Mucosa of rectum (tissue), 2 donors: ENCODE data around the gene OR4Q2.
"Not testable (repeated sequence)": the region's sequence is repeated elsewhere in the genome, so short reads cannot be mapped to it uniquely, and the experiment has no call there.

Source experiments
- H3K27ac ChIP-seq, 2 donors: one replicate each; pipeline ENCODE4 v1.7.0; 2013; ENCODE audit warnings: inconsistent platforms in 2 of 2, low read depth in 2 of 2, low read length in 2 of 2
- H3K27me3 ChIP-seq, 2 donors: one replicate each; pipeline ENCODE4 v1.7.0; 2013; ENCODE audit warnings: low read length in 2 of 2; ENCODE audit not compliant: control insufficient read depth in 2 of 2, insufficient read depth in 2 of 2
- H3K36me3 ChIP-seq, 2 donors: one replicate each; pipeline ENCODE4 v1.7.0; 2013; ENCODE audit warnings: low read length in 2 of 2; ENCODE audit not compliant: control insufficient read depth in 2 of 2, insufficient read depth in 2 of 2
- H3K4me1 ChIP-seq, 2 donors: one replicate each; pipeline ENCODE4 v1.7.0; 2013; ENCODE audit warnings: low read length in 2 of 2, mild to moderate bottlenecking in 1 of 2; ENCODE audit not compliant: control insufficient read depth in 2 of 2, insufficient read depth in 2 of 2
- H3K4me3 ChIP-seq, 2 donors: one replicate each; pipeline ENCODE4 v1.7.0; 2013; ENCODE audit warnings: low read length in 2 of 2
- H3K9ac ChIP-seq, 2 donors: one replicate each; pipeline ENCODE4 v1.7.0; 2013; ENCODE audit warnings: low read length in 2 of 2, low read depth in 1 of 2, mild to moderate bottlenecking in 1 of 2
- H3K9me3 ChIP-seq, 2 donors: one replicate each; pipeline ENCODE4 v1.7.0; 2013; ENCODE audit warnings: low read length in 2 of 2; ENCODE audit not compliant: control insufficient read depth in 2 of 2
- donor health status: healthy.
- donor health status: Normal muscosa, but diverticular disease.

The OR4Q2 gene

GRCh38 chr14:20001863-20002262 lies at the start of gene OR4Q2:
OR4Q2 (plus strand) TSS chr14:20002163.
- H3K4me1 ChIP-seq, result no peaks in the 10 kb centered on the region

GRCh38 chr14:19969735-19970134 lies 32.2 kb upstream of the OR4Q2 start:
- H3K36me3 ChIP-seq, H3K9ac ChIP-seq, H3K27ac ChIP-seq, H3K4me3 ChIP-seq, H3K9me3 ChIP-seq, H3K27me3 ChIP-seq, H3K4me1 ChIP-seq: not testable (repeated sequence)

More at GRCh38 chr14:20001863-20002262, at the start of gene OR4Q2:
- no peak within 1 kb of the TSS for H3K27ac ChIP-seq
- H3K9ac ChIP-seq, result no peak within 1 kb of the TSS
- no peak within 1 kb of the TSS for H3K4me3 ChIP-seq
- no peaks in the 10 kb centered on the region for H3K36me3 ChIP-seq
- no peaks in the 10 kb centered on the region for H3K27me3 ChIP-seq
- peaks cover 0 to 2% of the 10 kb centered on the region in 2 donors for H3K9me3 ChIP-seq

GRCh38 chr14:19974844-19975243 lies 27.1 kb upstream of the OR4Q2 start:
- Histone ChIP-seq H3K36me3 (no peaks in the 10 kb centered on the region), H3K9ac (no peak overlapping the region), H3K9me3 (no peaks in the 10 kb centered on the region), H3K27me3 (no peaks in the 10 kb centered on the region), H3K27ac (no peak overlapping the region), H3K4me1 (no peaks in the 10 kb centered on the region), H3K4me3 (no peak overlapping the region)

- Histone ChIP-seq H3K4me3 (no peak within 1 kb of the TSS), H3K9ac (no peak within 1 kb of the TSS)
Observed at GRCh38 chr14:19975291-19975690, 26.7 kb upstream of the OR4Q2 start, which contains the start of gene OR4K15. OR4K15 (plus strand) TSS chr14:19975591; CDS start chr14:19975591, 0 bp downstream.

GRCh38 chr14:19993438-19993837 lies 8.5 kb upstream of the OR4Q2 start:
- Histone ChIP-seq H3K27ac (no peak overlapping the region), H3K36me3 (no peaks in the 10 kb centered on the region), H3K4me3 (no peak overlapping the region), H3K4me1 (no peaks in the 10 kb centered on the region), H3K27me3 (no peaks in the 10 kb centered on the region), H3K9me3 (peaks cover 4 to 8% of the 10 kb centered on the region in 2 donors), H3K9ac (no peak overlapping the region)

More at GRCh38 chr14:19975291-19975690, 26.7 kb upstream of the OR4Q2 start, which contains the start of gene OR4K15:
- Histone ChIP-seq H3K36me3 (no peaks in the 10 kb centered on the region), H3K27me3 (no peaks in the 10 kb centered on the region), H3K9me3 (no peaks in the 10 kb centered on the region), H3K4me1 (no peaks in the 10 kb centered on the region), H3K27ac (no peak within 1 kb of the TSS)

- Histone ChIP-seq H3K9ac (no peak overlapping the region), H3K4me1 (no peaks in the 10 kb centered on the region), H3K4me3 (no peak overlapping the region), H3K27ac (no peak overlapping the region), H3K36me3 (no peaks in the 10 kb centered on the region), H3K27me3 (no peaks in the 10 kb centered on the region), H3K9me3 (peaks cover 0 to 2% of the 10 kb centered on the region in 2 donors)
Observed at GRCh38 chr14:20002319-20002718, 356 bp downstream of the OR4Q2 start.

GRCh38 chr14:20008156-20008555 lies 6.2 kb downstream of the OR4Q2 start:
- Histone ChIP-seq H3K27me3 (no peaks in the 10 kb centered on the region), H3K9me3 (no peaks in the 10 kb centered on the region), H3K4me3 (no peak overlapping the region)

GRCh38 chr14:20019257-20019865 lies 17.4 kb downstream of the OR4Q2 start, which contains the start of gene OR4K14:
OR4K14 (minus strand) TSS chr14:20019307; CDS start chr14:20015193, 4,114 bp downstream.
- H3K9ac ChIP-seq, result no peak within 1 kb of the TSS
- peaks cover 3 to 4% of the 10 kb centered on the region in 2 donors for H3K9me3 ChIP-seq
- H3K27ac ChIP-seq, result no peak within 1 kb of the TSS

More at GRCh38 chr14:20008156-20008555, 6.2 kb downstream of the OR4Q2 start:
- Histone ChIP-seq H3K9ac (no peak overlapping the region), H3K4me1 (no peaks in the 10 kb centered on the region), H3K27ac (no peak overlapping the region), H3K36me3 (no peaks in the 10 kb centered on the region)

GRCh38 chr14:20031058-20031457 lies 29.1 kb downstream of the OR4Q2 start:
- H3K9me3 ChIP-seq, result no peaks in the 10 kb centered on the region
- H3K27ac ChIP-seq, result no peak overlapping the region
- no peaks in the 10 kb centered on the region for H3K4me1 ChIP-seq
- no peak overlapping the region for H3K9ac ChIP-seq
- no peaks in the 10 kb centered on the region for H3K36me3 ChIP-seq
- H3K27me3 ChIP-seq, result no peaks in the 10 kb centered on the region
- no peak overlapping the region for H3K4me3 ChIP-seq

More at GRCh38 chr14:20019257-20019865, 17.4 kb downstream of the OR4Q2 start, which contains the start of gene OR4K14:
- Histone ChIP-seq H3K4me3 (no peak within 1 kb of the TSS), H3K36me3 (no peaks in the 10 kb centered on the region), H3K4me1 (no peaks in the 10 kb centered on the region), H3K27me3 (no peaks in the 10 kb centered on the region)

- Histone ChIP-seq H3K9me3 (no peaks in the 10 kb centered on the region), H3K9ac (no peak overlapping the region), H3K27ac (no peak overlapping the region), H3K36me3 (no peaks in the 10 kb centered on the region), H3K4me3 (no peak overlapping the region), H3K4me1 (no peaks in the 10 kb centered on the region), H3K27me3 (no peaks in the 10 kb centered on the region)
Observed at GRCh38 chr14:20035449-20035848, 33.5 kb downstream of the OR4Q2 start.
